Thoracic aorta (tissue), 2 donors: ENCODE results near the gene FBXL5. TPM values are rescaled to one million over a fixed set of nuclear protein-coding genes. Genes with fewer than 3 reads are reported as not detected.

ENCODE experiments used
- ATAC-seq: fragments of 150-250 bp; one replicate; pipeline ENCODE4 v1.8.0; 2017; ENCODE audit warnings: low read depth; ENCODE audit not compliant: insufficient number of reproducible peaks, low FRiP score
- DNase-seq: peaks from one replicate; pipeline ENCODE4 v3.0.0-alpha.2; 2020; ENCODE audit warnings: low spot score
- H3K27ac ChIP-seq, 2 donors: fragments of 200-600 bp; sonication (generic); 1 replicate in 1 of 2; 2 replicates in 1 of 2; pipeline ENCODE4 v1.5.1; 2016; ENCODE audit warnings: mild to moderate bottlenecking in 2 of 2, moderate library complexity in 2 of 2
- H3K27me3 ChIP-seq: fragments of 200-600 bp; sonication (generic); replicated peaks from 2 replicates; pipeline ENCODE4 v1.6.0; 2016; ENCODE audit warnings: mild to moderate bottlenecking; ENCODE audit not compliant: insufficient read depth
- H3K36me3 ChIP-seq: fragments of 200-600 bp; sonication (generic); one replicate; pipeline ENCODE4 v1.5.1; 2016
- H3K4me1 ChIP-seq, 2 donors: fragments of 200-600 bp; sonication (generic); 1 replicate in 1 of 2; 2 replicates in 1 of 2; pipeline versions ENCODE4 v1.5.1 to v1.6.0; 2016; ENCODE audit warnings: low read depth in 2 of 2, mild to moderate bottlenecking in 1 of 2; ENCODE audit not compliant: control insufficient read depth in 1 of 2
- H3K4me3 ChIP-seq: fragments of 200-600 bp; sonication (generic); 2 replicates; pipeline ENCODE4 v1.5.1; 2016; ENCODE audit warnings: mild to moderate bottlenecking
- H3K9me3 ChIP-seq: fragments of 200-600 bp; sonication (generic); 2 replicates; pipeline ENCODE4 v1.5.1; 2016
- total RNA-seq, 2 donors: library from RNA; depleted of rRNA; stranded (reverse); fragments of >200 nt; gene quantifications; one replicate each; pipeline versions ENCODE4 v1.1.0 to v1.2.3, GENCODE V29; 2016
- TF ChIP-seq, protein P1 (sequence below): fragments of 200-600 bp; sonication (generic); IDR thresholded peaks from one replicate; pipeline ENCODE4 v1.5.1; 2019; ENCODE audit warnings: antibody characterized with exemption

The FBXL5 gene
- total RNA-seq, 2 donors from 2014 or later = 136 to 147 TPM

DNA sequence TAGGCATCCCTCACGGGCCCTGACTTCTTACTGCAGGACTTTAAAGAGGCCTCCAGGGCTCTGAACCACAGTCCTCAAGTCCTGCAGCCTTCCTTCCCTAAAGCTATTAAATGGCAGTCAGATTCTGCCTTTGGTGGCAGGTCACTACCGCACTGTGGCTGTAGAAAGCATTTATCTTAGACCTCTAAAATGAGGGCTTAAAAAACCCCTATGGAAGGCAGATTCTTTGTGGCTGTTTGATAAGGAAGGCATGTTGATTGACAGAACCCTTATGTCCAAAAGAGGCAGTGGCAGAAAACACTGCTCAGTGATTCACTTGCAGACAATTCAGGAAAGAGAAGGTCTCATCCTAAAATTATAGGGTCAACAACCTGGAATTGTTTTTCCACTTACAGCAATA lies 79.2 kb downstream of the FBXL5 start:
- no peak for DNase-seq
- TF ChIP-seq, protein P1, sequence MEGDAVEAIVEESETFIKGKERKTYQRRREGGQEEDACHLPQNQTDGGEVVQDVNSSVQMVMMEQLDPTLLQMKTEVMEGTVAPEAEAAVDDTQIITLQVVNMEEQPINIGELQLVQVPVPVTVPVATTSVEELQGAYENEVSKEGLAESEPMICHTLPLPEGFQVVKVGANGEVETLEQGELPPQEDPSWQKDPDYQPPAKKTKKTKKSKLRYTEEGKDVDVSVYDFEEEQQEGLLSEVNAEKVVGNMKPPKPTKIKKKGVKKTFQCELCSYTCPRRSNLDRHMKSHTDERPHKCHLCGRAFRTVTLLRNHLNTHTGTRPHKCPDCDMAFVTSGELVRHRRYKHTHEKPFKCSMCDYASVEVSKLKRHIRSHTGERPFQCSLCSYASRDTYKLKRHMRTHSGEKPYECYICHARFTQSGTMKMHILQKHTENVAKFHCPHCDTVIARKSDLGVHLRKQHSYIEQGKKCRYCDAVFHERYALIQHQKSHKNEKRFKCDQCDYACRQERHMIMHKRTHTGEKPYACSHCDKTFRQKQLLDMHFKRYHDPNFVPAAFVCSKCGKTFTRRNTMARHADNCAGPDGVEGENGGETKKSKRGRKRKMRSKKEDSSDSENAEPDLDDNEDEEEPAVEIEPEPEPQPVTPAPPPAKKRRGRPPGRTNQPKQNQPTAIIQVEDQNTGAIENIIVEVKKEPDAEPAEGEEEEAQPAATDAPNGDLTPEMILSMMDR = no peak
- no peaks in the 10 kb centered on the region for H3K36me3 ChIP-seq
- no peak overlapping the region for H3K4me3 ChIP-seq
- no peaks in the 10 kb centered on the region for H3K4me1 ChIP-seq
- no peak overlapping the region for H3K27ac ChIP-seq
- H3K9me3 ChIP-seq = no peaks in the 10 kb centered on the region
- no peak for ATAC-seq
- no peaks in the 10 kb centered on the region for H3K27me3 ChIP-seq

GRCh38 chr4:15569746-15570145 lies 85.4 kb downstream of the FBXL5 start:
- peaks cover 19% of the 10 kb centered on the region for H3K36me3 ChIP-seq
- ATAC-seq (no peak), DNase-seq (no peak)
- no peak overlapping the region for H3K4me3 ChIP-seq
- H3K27ac ChIP-seq = no peak overlapping the region
- TF ChIP-seq, protein P1 = no peak
- H3K4me1 ChIP-seq = no peaks in the 10 kb centered on the region
- no peaks in the 10 kb centered on the region for H3K9me3 ChIP-seq
- H3K27me3 ChIP-seq = no peaks in the 10 kb centered on the region

DNA sequence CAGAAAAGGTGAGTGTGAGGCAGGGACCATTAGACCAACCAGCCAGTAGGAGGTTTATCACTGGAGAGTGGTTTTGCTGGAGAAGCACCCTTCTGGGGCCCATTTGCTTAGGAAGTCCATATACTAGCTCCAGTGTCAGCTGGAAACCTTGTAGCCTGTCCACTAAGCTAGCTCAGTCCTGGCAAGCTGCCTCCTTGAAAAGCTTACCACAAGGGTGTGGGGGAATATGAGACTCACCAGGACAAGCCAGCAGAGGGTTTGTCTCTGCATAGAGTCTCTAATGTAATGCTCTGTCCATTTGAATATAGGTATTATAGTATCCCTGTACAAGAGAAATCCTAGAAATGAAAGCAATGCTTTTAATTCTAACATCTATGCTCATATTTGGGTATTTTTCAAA lies 86.3 kb downstream of the FBXL5 start:
- DNase-seq (no peak), ATAC-seq (no peak)
- Histone ChIP-seq H3K36me3 (peaks cover 23% of the 10 kb centered on the region), H3K9me3 (no peaks in the 10 kb centered on the region), H3K4me1 (no peaks in the 10 kb centered on the region), H3K27me3 (no peaks in the 10 kb centered on the region), H3K27ac (no peak overlapping the region), H3K4me3 (no peak overlapping the region)
- TF ChIP-seq, protein P1 = no peak

GRCh38 chr4:15563871-15564270 lies 91.3 kb downstream of the FBXL5 start:
- Histone ChIP-seq H3K27ac (no peak overlapping the region), H3K9me3 (no peaks in the 10 kb centered on the region), H3K27me3 (no peaks in the 10 kb centered on the region), H3K36me3 (peaks cover 19% of the 10 kb centered on the region), H3K4me3 (no peak overlapping the region), H3K4me1 (no peaks in the 10 kb centered on the region)
- DNase-seq (no peak), ATAC-seq (no peak)
- TF ChIP-seq, protein P1 = no peak

- H3K36me3 ChIP-seq = peaks cover 12% of the 10 kb centered on the region
- H3K27me3 ChIP-seq = no peaks in the 10 kb centered on the region
- no peaks in the 10 kb centered on the region for H3K4me1 ChIP-seq
- H3K4me3 ChIP-seq = no peak overlapping the region
- TF ChIP-seq, protein P1 = no peak
- no peak for ATAC-seq
- DNase-seq = no peak
- H3K9me3 ChIP-seq = no peaks in the 10 kb centered on the region
- H3K27ac ChIP-seq = no peak overlapping the region
These were observed 92.5 kb downstream of the FBXL5 start for GRCh38 chr4:15562623-15563022.
